Stimulated activated CD8-positive, alpha-beta memory T cell treated with anti-CD3 and anti-CD28 coated beads, Interleukin-7, amount 100 ng/mL, for 48 hours (primary cell): ENCODE measurements around the gene LRRC8E.

Experiments
- DNase-seq, 2 donors: peaks; one replicate each; pipeline ENCODE4 v3.0.0-alpha.2; 2020; ENCODE audit warnings: low read depth in 1 of 2; ENCODE audit errors: extremely low read depth in 1 of 2

LRRC8E gene

DNA sequence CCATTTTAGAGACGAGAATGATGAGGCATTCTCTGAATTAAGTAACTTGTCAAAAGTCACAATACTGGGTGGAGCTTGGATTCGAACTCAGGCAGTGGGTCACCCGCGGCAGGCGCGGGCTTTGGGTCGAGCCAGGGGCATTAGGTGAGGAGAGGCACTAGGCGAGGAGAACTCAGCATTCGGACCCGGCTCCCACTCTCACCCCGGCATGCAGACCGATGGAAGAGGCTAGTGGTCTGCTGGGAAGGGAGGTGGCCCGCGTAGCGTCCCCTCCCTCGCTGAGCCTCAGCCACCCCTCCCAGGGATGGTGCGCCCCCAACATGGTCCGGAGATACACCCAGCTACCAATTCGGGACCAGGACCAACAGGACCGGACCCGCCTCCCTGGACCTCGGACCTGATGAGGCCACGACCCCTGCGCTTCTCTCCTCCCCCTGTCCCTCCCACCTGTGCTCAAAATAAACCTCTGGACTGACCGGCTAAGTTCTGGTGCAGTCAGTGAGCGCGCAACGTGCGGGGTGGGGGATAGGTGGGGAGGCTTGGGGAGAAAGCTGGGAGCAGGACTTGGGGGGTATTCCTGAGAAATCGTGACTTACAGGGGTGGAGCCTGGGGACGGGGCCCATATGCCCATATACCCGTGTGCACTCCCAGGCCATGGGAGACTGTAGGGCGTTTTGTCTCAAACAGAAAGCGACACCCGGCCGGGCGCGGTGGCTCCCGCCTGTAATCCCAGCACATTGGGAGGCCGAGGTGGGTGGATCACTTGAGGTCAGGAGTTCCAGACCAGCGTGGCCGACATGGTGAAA, 30.5 kb downstream of the LRRC8E start:
- DNase-seq: no peak

DNA sequence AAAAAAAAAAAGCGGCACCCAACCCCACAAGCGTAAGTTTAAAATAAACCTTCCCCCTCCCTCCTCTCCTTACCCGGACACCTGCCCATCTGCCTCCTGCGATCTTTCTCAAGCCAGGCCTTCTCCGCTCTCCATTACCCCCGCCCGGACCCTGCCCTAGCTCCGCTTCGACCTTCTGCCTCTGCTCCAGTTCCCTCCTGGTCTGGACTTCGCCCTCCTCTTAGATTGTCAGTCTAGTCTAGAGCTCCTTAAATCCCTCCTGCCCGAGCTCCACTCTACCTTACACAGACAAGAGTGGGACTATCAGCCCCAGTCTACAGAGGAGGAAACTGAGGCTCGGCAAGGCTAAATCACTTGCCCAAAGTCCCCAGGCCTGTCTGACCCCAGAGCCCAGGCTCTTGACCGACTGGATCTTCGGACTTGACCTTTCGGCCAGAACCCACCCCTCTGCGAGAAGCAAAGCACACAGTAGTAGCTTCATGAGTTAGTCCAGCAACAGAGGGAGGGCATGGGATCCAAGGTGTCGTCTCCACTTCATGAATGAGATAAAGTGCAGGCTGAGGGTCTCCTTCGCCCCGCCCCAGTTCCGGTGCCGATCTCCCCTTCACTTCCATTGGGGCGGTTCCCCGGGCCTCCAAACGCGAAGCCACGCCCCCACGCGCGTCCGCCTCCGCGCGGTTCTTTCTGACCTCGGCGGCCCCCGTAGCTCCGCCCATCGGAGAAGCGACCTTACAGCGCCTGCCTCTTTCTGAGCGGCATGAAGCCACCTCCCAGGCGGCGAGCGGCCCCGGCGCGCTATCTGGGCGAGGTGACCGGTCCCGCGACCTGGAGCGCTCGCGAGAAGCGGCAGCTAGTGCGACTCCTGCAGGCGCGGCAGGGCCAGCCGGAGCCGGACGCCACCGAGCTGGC, 31.6 kb downstream of the LRRC8E start, which contains the start of gene SNAPC2:
SNAPC2 (plus strand) TSS at position 729 of the 909 bp plus-strand sequence; CDS start at position 758, 29 bp downstream.
- DNase-seq: peak; percentile 93 to 95

DNA sequence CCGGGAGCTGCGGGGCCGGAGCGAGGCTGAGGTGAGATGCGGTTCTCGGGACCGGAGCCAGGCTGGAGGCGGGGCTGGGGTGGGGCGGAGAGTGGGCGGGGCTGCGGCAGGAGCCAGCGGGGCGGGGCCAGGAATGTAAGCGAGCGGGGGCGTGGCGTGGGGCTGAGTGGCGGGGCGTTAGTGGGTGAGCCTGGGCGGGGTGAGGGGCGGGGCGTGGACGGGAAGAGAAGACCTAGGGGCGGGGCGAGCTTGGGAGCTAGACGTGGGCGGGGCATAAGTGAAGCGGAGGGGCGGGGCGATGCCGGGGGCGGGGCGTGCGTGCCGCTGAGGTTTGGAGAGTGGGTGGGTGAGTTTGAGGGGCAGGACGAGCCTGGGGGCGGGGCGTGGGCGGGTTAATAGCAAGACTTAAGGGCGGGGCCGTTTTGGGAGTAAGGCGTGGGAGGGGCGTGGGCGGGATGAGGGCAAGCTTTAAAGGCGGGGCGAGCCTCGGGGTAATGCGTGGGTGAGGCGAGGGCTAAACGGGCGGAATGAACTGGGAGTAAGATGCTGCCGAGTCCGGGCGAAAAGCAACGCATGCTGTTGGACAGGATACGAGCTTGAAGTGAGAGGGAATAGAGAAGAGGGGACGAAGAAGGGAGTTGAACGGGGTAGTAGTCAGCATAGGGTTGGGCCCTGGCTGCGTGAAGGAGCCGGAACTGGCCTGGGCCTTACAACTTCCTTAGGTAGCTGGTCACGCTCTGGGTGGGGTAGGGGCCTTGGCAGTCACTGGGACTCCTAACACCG, 32.4 kb downstream of the LRRC8E start:
- peak; percentile 91 to 99 for DNase-seq

DNA sequence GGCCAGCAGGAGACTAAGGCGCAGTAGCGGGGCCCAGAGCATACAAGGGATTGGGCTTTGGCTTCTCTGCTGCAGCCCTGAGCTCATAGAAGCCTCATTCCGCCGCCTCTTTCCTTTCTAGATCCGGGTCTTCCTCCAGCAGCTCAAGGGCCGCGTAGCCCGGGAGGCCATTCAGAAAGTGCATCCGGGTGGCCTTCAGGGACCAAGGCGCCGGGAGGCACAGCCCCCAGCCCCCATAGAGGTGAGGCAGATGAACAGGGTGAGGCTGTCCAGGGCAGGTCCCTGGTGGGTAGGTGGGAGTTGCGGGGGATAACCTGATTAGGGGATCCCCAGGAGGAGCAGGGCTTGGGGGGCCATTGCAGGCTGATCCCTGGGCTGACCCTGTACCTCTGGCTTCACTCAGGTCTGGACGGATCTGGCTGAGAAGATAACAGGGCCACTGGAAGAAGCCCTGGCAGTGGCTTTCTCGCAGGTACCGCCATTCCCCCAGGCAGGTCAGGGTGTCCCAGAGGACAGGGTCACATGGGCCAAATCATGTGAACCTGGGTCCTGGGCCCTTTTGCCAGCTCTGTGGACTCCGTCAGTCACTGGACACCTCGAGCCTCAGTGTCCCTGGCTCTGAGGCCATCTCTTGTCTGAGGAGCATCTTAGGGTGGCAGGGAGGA, 33.1 kb downstream of the LRRC8E start:
- DNase-seq: no peak

DNA sequence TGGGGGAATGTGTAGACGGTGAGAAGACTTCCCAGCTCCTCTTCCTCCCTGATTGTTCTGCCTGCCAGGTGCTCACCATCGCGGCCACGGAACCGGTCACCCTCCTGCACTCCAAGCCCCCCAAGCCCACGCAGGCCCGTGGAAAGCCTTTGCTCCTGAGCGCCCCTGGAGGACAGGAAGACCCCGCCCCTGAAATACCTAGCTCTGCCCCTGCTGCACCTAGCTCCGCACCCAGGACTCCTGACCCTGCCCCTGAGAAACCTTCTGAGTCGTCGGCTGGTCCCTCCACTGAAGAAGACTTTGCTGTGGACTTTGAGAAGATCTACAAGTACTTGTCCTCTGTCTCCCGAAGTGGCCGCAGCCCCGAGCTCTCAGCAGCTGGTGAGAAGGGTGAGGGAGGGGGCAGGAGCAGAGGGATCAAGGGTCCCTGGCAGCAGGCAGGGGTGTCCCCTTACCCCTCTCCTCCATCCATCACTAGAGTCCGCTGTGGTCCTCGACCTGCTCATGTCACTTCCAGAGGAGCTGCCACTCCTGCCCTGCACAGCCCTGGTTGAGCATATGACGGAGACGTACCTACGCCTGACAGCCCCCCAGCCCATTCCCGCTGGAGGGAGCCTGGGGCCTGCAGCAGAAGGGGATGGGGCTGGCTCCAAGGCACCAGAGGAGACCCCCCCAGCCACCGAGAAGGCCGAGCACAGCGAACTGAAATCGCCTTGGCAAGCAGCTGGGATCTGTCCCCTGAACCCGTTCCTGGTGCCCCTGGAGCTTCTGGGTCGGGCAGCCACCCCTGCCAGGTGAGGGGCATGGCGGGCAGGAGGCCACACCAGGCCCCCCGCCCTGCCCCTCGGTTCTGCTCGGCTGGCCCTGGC, 33.9 kb downstream of the LRRC8E start:
- no peak for DNase-seq

DNA sequence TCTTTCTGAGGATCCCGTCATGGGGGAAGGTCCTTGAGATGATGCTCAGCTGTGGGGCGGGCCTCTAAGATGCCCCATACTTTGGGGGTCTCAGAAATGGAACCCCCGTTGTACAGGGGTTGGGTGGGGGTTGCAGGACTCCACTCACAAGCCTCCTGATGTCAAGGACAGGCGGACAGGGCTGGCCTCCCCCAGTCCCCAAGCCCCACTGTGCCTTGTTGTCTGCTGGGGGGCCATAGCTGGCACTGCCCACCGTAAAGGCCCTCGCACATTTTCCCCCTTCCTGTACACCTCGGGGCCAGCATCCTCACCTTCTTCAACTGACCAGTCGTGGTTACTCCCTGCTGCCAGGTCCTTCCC, 34.5 kb downstream of the LRRC8E start:
- no peak for DNase-seq

DNA sequence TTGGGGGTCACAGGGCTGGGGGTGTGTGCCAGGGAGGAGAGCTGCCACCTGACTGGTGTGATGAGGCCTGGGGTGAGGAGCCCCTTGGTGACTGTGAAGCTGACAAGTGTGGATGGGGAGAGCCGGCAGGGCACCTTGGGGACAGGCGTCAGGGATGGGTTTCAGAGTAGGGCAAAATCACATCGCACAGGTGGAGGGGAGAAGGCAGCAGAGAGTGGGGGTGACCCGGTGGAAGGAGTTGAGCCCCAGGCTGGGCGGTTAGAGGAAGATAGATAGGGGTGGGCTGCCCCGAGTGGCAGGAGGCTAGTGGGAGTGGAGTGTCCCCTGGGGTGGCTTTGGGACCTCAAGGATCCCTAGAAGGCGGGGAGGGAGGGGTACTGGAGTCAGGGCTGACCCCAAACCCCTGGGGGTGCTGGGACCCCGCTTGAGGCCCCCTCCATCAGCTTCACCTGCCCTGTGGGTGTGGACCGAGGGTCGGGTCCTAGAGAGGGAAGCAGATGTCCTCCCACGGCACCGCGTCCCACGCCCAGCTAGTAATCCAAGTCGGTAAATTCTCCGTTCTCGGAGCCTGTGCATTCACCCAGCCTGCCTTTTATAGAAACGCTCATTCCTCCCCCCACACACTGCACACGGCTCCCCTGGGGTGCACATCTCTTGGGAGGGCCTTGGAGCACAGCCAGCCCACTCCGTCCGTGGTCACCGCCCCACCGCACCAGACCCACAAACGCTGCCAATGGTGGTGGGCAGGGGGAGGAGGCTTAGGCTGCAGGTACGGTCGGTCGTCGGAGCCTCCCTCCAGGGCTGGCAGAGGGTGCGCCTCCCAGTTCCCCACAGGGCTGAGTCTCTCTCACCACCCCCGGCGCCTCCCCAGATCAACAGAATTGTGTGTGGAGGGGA, 35.2 kb downstream of the LRRC8E start:
- no peak for DNase-seq

DNA sequence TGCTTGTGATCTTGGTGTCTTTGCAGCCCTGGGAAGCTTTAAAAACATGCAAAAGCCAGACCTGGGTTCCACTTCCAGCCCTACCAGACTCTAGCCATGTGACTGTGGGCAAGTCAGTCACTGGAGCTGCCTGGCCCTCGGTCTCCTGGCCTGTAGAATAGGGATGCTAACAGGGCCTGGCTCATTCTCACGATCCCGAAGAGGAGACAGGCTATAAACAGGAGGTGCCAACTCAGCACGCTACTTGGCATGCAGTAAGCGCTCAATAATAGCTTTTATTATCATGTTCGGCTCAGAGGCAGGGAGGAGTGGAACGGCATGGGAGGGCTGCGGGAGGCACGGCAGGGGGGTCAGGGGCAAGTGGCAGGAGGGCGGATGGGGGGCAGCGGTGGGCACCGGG, 35.9 kb downstream of the LRRC8E start:
- DNase-seq: no peak

DNA sequence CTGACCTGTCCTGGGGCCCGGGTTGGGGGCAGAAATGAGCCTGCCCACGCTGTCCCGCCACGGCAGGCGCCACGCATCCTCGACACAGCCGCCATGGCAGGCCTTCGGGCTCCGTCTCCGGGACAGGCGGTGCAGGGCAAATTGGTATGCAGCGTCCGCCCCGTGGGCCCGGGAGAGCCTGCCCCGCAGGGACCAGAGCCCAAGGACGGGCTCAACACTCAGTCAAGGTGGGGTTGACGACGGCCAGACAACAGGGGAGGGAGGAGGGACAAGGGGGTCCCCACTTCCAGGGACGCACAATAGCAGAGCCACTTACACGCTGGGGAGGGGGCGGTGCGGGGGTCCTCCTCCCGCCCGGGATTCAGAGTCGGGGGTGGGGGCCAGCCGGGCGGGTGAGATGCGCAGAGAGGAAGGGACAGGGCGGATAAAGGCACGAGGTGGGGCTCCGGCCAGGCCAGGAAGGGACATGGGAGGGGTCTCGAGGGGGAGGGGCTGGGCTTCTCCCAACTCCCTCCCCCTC, 36.4 kb downstream of the LRRC8E start:
- no peak for DNase-seq

DNA sequence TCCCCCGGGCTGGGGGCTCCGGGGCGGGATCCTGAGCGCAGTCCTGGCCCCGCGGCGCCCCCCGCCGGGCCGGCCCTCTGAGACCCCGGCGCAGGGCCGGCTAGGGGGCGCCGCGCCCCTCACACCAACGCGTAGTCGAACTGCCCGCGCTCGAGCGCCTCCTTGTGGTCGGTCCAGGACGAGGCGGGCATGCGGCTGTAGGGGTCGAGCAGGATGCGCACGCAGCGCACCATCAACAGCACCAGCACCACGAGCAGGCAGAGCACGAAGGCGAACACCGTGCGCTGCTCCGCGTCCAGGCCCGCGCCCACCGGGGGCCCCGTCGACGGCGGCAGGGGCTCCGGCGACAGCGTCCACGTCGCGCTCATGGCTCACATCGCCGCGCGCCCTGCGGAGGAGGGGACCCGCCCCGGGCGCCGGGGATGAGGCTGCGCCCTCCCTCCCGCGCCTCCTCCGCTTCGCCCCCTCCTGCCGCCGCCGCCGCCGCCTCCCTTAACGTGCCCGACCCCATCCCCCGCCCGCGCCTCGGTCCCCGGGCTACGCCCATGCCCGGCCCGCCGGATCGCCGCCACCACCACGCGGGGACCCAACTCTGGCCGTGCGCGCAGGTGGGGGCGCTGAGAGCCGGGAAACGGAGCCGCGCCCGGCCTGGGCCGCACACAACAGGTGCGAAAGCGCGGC, 37.0 kb downstream of the LRRC8E start:
- DNase-seq: peak; percentile 50 to 69

DNA sequence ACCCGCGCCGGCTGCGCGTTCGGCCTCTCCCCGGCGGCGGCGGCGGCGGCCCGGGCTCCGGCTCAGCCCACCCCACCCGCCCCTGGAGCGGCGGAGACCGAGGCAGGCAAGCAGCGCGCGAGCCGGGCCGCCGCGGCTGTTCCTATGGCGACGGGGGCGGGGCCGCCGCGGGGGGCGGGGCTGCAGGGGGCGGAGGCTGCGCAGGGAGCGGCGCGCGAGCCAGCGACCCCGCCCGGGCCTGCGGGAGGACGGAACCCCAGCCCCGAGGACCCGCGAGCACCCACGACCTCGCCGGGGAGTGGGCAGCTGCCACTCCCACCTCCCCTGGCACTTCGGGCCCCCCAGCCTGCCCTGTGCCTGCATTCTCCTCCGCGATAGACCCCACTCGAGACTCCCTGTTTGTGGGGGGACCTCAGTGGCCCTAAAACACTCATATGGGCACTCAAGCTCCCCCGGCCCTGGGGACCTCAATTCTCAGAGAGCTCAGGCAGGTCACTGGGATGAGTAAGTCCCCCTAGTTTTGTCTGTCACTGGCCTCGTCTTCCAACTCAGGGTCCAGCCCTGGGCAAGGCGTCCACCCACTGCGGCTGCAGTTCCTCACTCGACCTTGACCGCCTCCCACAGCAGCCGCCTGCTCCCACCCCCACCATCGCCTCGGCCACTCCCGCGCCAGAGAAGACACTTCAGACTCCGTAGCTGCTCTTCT, 37.9 kb downstream of the LRRC8E start, which contains the start of gene CTXN1:
CTXN1 (minus strand) TSS at position 115 of the 706 bp plus-strand sequence. CDS start 597 bp downstream, outside the sequence.
- peak in 1 of 2 donors; percentile 65 for DNase-seq

DNA sequence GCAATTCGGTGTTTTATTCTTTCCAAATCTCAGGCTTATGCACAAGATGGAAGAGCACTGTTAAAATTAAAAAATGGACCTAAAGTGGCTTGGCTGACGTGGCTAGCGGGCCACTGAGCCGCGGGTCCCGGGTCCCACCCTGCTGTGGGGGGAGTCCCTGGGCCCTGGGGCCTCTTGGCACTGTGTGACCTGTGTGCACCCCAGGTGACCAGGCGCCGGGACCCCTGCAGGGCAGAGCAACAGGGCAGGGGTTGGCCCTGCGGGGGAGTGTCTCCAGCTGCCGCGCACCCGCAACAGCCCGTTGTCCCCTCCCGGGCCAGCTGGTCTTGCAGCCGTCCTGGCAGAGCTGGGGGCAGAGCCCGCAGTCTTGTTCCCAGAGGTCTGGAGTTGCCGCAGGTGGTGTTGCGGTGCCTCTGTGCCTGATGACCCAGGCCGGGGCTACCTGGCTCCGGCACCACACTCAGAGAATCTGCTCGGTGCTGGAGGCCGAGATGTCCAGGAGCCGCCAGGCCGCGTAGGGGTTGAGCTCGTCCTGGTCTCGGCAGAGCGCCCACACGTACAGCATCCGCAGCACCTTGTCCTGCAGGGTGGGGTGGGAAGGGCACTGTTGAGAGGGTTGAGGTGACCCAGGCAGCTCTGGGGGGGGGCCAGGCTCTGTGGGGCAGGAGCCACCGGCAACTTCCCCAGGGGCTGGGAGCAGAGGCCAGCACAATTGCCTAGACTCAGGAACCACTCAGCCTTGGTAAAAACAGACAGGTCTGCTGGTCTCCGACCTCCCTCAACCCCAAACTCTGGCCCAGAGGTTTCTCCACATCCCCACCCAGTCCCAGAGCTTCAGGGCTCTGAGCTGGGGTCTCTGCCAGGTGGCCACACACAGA, 38.7 kb downstream of the LRRC8E start:
- no peak for DNase-seq

DNA sequence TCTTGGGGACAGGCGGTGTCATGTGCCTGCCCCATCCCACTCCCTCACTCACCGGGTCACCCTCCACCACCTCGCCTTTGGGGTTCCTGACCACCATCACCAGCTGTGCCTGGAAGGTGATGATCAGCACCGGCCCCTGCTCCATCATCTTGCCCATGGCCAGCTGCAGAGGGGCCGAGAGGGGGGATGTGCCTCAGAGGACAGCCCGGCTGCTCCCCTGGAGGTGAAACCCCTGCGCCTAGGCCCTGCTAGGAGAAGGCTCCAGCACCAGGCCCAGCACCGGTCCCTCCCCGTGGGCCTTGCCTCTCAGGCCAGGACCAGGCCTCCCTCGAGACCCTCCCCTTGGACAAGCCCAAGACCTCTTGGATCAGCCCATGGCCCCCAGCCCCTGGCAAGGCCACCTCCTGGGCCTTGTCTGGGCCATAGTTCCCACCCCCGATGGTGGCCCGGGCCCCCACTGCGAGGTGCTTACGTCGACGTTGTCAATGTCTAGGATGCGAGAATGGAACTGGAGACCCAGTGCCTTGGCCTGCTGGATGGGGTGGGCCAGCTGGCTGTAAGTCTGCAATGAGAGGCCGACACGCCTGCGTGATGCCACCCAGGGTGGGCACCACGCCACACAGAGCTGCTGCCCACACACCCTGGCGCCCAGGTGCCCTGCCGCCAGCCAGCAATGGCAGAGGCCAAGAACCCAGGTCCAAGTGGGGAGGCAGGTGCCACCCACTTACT, 39.5 kb downstream of the LRRC8E start:
- DNase-seq: no peak

DNA sequence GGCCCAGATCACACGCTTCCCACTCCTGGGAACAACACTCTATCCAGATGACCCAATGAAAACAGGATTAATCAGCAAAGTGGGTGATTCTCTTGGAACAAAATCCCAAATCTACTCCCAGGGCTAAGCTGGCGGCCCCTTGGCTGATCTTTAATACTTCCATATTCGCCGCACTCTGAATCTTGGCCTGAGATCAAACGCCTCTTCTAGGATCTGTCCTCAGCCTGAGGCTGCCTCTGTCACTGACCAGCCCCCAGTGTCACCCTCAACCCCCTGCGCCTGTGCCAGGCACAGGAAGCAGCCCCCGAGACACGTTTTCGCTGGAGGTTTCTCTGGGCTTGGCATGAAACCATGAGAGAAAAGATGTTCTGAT, 40.0 kb downstream of the LRRC8E start:
- DNase-seq: no peak
